OCI-LY7 (cell line): ENCODE measurements around the gene DTX1. TPM values are rescaled to one million over a fixed set of nuclear protein-coding genes. Genes with fewer than 3 reads are reported as not detected.

Source experiments
- BruUV-seq: library from RNA; stranded (reverse); fragments of 400-500 nt; replicated peaks from 2 replicates; lab custom pipeline; 2021; lab: Mats Ljungman, UMichigan
- CTCF ChIA-PET: fragments of 300-600 bp; sonication (Branson Sonifier 250); formaldehyde crosslinking; loops from one replicate; lab custom pipeline; 2022; ENCODE audit warnings: antibody characterized with exemption; ENCODE audit not compliant: unreplicated experiment; lab: Charles Lee
- POLR2A ChIA-PET: fragments of 300-600 bp; sonication (Branson Sonifier 250); formaldehyde crosslinking; loops from one replicate; lab custom pipeline; 2022; ENCODE audit warnings: antibody characterized with exemption; lab: Charles Lee
- DNase-seq: peaks from one replicate; pipeline ENCODE4 v3.0.0-alpha.2; 2015; ENCODE audit warnings: low spot score
- H2AFZ ChIP-seq: fragments of 200-600 bp; sonication (generic), shearing (Covaris generic); 2 replicates; pipeline ENCODE4 v1.6.1; 2014; ENCODE audit warnings: mild to moderate bottlenecking, antibody characterized with exemption, low read length, moderate library complexity
- H3K27ac ChIP-seq: fragments of 200-600 bp; sonication (generic); 2 replicates; pipeline ENCODE4 v1.5.1; 2014; ENCODE audit warnings: mixed run types, low read depth, mild to moderate bottlenecking, moderate library complexity, low read length, inconsistent platforms; ENCODE audit not compliant: poor library complexity, severe bottlenecking
- H3K36me3 ChIP-seq: fragments of 200-600 bp; sonication (generic); 2 replicates; pipeline ENCODE4 v1.6.1; 2014; ENCODE audit warnings: mild to moderate bottlenecking, antibody characterized with exemption, low read length, moderate library complexity, mixed read lengths; ENCODE audit not compliant: insufficient read depth
- H3K4me1 ChIP-seq: fragments of 200-600 bp; sonication (generic); 2 replicates; pipeline ENCODE4 v1.5.1; 2014; ENCODE audit warnings: mild to moderate bottlenecking, low read length; ENCODE audit not compliant: insufficient read depth, poor library complexity, severe bottlenecking
- H3K4me2 ChIP-seq: fragments of 200-600 bp; sonication (generic); 2 replicates; pipeline ENCODE4 v1.6.1; 2014; ENCODE audit warnings: mild to moderate bottlenecking, low read length
- H3K4me3 ChIP-seq: fragments of 200-600 bp; sonication (generic); 2 replicates; pipeline ENCODE4 v1.5.1; 2014; ENCODE audit warnings: mild to moderate bottlenecking, low read depth, low read length; ENCODE audit not compliant: poor library complexity, severe bottlenecking
- H3K79me2 ChIP-seq: fragments of 200-600 bp; sonication (generic); 2 replicates; pipeline ENCODE4 v1.6.1; 2016; ENCODE audit warnings: low read depth, mild to moderate bottlenecking, low read length, moderate library complexity, mixed read lengths; ENCODE audit not compliant: insufficient read depth
- H3K9me2 ChIP-seq: fragments of 200-600 bp; sonication (generic); 2 replicates; pipeline ENCODE4 v1.6.1; 2016; ENCODE audit warnings: mild to moderate bottlenecking, low read length, mixed read lengths; ENCODE audit not compliant: insufficient read depth
- H3K9me3 ChIP-seq: fragments of 200-600 bp; sonication (generic); 2 replicates; pipeline ENCODE4 v1.6.1; 2014; ENCODE audit warnings: mild to moderate bottlenecking, mixed run types, low read length, mixed read lengths
- H4K20me1 ChIP-seq: fragments of 200-600 bp; sonication (generic); 2 replicates; pipeline ENCODE4 v1.6.1; 2014; ENCODE audit warnings: mild to moderate bottlenecking, antibody characterized with exemption, low read length, moderate library complexity, mixed read lengths; ENCODE audit not compliant: insufficient read depth
- EZH2phosphoT487 ChIP-seq: fragments of 200-600 bp; sonication (generic); IDR thresholded peaks from 2 replicates; pipeline ENCODE4 v1.6.1; 2018; ENCODE audit warnings: low read depth, borderline replicate concordance, mild to moderate bottlenecking, mixed run types, antibody characterized with exemption, low read length, moderate library complexity, mixed read lengths
- intact Hi-C: fragments of 100-400 bp; cut with micrococcal nuclease; formaldehyde crosslinking; loops from one replicate; pipeline ENCODE4 v1.10.0; 2022; ENCODE audit not compliant: unreplicated experiment
- total RNA-seq, 2 experiments: library from RNA; depleted of rRNA in 1 of 2; stranded (reverse); fragments of >200 nt in 1 of 2; shearing (Covaris generic) in 1 of 2; gene quantifications; 2 replicates each; pipeline ENCODE4 v1.2.3, GENCODE V29; 2014 to 2022
- TF ChIP-seq, protein P1 (sequence below): fragments of 200-600 bp; sonication (generic); conservative IDR thresholded peaks from 2 replicates; pipeline ENCODE4 v1.5.1; 2014; ENCODE audit warnings: mild to moderate bottlenecking, antibody characterized with exemption, low read length, moderate library complexity, mixed read lengths

The DTX1 gene
- total RNA-seq, 2 experiments from 2014 or later: 293 to 535 TPM

DNA sequence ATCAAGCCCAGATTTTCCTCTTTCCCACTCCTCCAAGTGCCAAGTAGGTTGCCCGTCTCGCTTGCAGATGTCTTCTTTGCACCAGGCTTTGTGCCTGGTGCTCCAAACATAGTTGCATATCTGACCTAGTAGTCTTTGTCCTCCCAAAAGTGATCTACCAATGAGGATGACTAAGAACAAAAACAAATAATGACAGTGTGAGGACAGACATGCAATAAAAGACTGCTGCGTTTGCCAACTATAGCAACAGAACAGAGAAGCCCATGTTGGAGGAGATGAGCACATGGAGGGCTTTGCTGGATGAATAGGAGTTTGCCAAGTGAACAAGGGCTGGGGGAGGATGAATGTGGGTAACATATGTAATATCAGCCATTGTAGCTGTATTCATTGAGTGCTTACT, 15.6 kb downstream of the DTX1 start:
- peak overlapping the region; percentile 94 for H3K4me2 ChIP-seq
- H3K9me3 ChIP-seq: no peaks in the 10 kb centered on the region
- ChIA-PET POLR2A (interaction anchor here (0.6 to 18.1 kb wide), 3 partner anchors 15 to 18 kb away, joined by 4 to 235 read pairs (median 7); partner anchors contain the start of gene DTX1), CTCF (interaction anchor here (3.9 kb wide), 1 partner anchor 9 kb away, joined by 15 read pairs; no protein-coding TSS in a partner anchor)
- H3K4me1 ChIP-seq: peaks cover 96% of the 10 kb centered on the region
- BruUV-seq: no TSS peak
- H3K36me3 ChIP-seq: peaks cover 84% of the 10 kb centered on the region
- H3K4me3 ChIP-seq: no peak overlapping the region
- no peaks in the 10 kb centered on the region; the same call in 1 of the 2 replicates for H4K20me1 ChIP-seq
- H2AFZ ChIP-seq: no peak overlapping the region
- intact Hi-C loops: no loop called here
- H3K79me2 ChIP-seq: peaks cover 73% of the 10 kb centered on the region
- no peak for TF ChIP-seq EZH2phosphoT487
- TF ChIP-seq, protein P1, sequence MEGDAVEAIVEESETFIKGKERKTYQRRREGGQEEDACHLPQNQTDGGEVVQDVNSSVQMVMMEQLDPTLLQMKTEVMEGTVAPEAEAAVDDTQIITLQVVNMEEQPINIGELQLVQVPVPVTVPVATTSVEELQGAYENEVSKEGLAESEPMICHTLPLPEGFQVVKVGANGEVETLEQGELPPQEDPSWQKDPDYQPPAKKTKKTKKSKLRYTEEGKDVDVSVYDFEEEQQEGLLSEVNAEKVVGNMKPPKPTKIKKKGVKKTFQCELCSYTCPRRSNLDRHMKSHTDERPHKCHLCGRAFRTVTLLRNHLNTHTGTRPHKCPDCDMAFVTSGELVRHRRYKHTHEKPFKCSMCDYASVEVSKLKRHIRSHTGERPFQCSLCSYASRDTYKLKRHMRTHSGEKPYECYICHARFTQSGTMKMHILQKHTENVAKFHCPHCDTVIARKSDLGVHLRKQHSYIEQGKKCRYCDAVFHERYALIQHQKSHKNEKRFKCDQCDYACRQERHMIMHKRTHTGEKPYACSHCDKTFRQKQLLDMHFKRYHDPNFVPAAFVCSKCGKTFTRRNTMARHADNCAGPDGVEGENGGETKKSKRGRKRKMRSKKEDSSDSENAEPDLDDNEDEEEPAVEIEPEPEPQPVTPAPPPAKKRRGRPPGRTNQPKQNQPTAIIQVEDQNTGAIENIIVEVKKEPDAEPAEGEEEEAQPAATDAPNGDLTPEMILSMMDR: no peak
- H3K9me2 ChIP-seq: no peaks in the 10 kb centered on the region
- peak overlapping the region; percentile 97 for H3K27ac ChIP-seq
- no peak for DNase-seq

GRCh38 chr12:113073586-113073985, 17.1 kb downstream of the DTX1 start:
- intact Hi-C loops: no loop called here
- Histone ChIP-seq H3K4me1 (peaks cover 95% of the 10 kb centered on the region), H3K9me2 (no peaks in the 10 kb centered on the region), H3K9me3 (no peaks in the 10 kb centered on the region), H3K79me2 (peaks cover 70% of the 10 kb centered on the region), H3K4me2 (peak overlapping the region; percentile 94), H3K36me3 (peaks cover 82% of the 10 kb centered on the region), H3K27ac (peak overlapping the region; percentile 97), H2AFZ (no peak overlapping the region), H4K20me1 (no peaks in the 10 kb centered on the region), H3K4me3 (peak overlapping the region; percentile 10)
- ChIA-PET POLR2A (interaction anchor here (1.1 to 18.1 kb wide), 4 partner anchors 18 to 100 kb away, joined by 3 to 235 read pairs (median 6); partner anchors contain the start of gene DTX1), CTCF (interaction anchor here (3.9 kb wide), 1 partner anchor 10 kb away, joined by 15 read pairs; no protein-coding TSS in a partner anchor)
- TF ChIP-seq, protein P1: no peak
- no peak for TF ChIP-seq EZH2phosphoT487
- DNase-seq: peak; percentile 45
- no TSS peak for BruUV-seq

GRCh38 chr12:113075137-113075683, 18.7 kb downstream of the DTX1 start:
- H3K4me3 ChIP-seq: peak overlapping the region; percentile 34
- H3K79me2 ChIP-seq: peaks cover 70% of the 10 kb centered on the region
- peaks cover 95% of the 10 kb centered on the region for H3K4me1 ChIP-seq

More at GRCh38 chr12:113075137-113075683, 18.7 kb downstream of the DTX1 start:
- TF ChIP-seq, protein P1: no peak
- no peak for TF ChIP-seq EZH2phosphoT487
- H2AFZ ChIP-seq: no peak overlapping the region
- H3K27ac ChIP-seq: peak overlapping the region; percentile 97
- no peaks in the 10 kb centered on the region for H3K9me2 ChIP-seq
- ChIA-PET CTCF (interaction anchor here (3.9 kb wide), 1 partner anchor 12 kb away, joined by 15 read pairs; no protein-coding TSS in a partner anchor), POLR2A (interaction anchor here (0.6 to 18.1 kb wide), 7 partner anchors 10 to 148 kb away, joined by 3 to 235 read pairs (median 3); partner anchors contain the start of genes DTX1 and OAS2)
- BruUV-seq: no TSS peak
- peak overlapping the region; percentile 94 for H3K4me2 ChIP-seq
- H4K20me1 ChIP-seq: no peaks in the 10 kb centered on the region
- peak; percentile 99 for DNase-seq
- H3K36me3 ChIP-seq: peaks cover 82% of the 10 kb centered on the region
- intact Hi-C loops: loop anchor here (1.0 to 2.0 kb wide), 5 partner anchors 11 to 98 kb away; no protein-coding TSS in a partner anchor
- H3K9me3 ChIP-seq: no peaks in the 10 kb centered on the region
